Right ventricle myocardium superior (tissue), 1 donor: ENCODE measurements around the gene SSR1. TPM values are rescaled to one million over a fixed set of nuclear protein-coding genes. Genes with fewer than 3 reads are reported as not detected.
A peak's percentile ranks its signal among the peaks of the same experiment; 100 is the strongest.
"Not testable (repeated sequence)": the region's sequence is repeated elsewhere in the genome, so short reads cannot be mapped to it uniquely, and the experiment has no call there.

Source experiments
- ATAC-seq: fragments of 200-7000 bp; cut with Tn5 transposase; one replicate; pipeline ENCODE4 v1.9.1; 2020; ENCODE audit warnings: mild to moderate bottlenecking; ENCODE audit not compliant: poor library complexity
- DNase-seq: peaks from one replicate; pipeline ENCODE4 v3.0.0-alpha.2; 2020
- intact Hi-C: fragments of 100-400 bp; cut with DNase I; formaldehyde crosslinking; loops from one replicate; pipeline ENCODE4 v1.11.2; 2022
- long read RNA-seq: library from polyadenylated mRNA; unstranded; transcript quantifications from one replicate; pipeline ENCODE4 v2.0.0, GENCODE V29; 2021
- total RNA-seq: library from RNA; stranded (reverse); fragmentation: NEBNext Ultra II Directional; extraction: Animal tissue kit (Norgen Biotek cat#: 25700); gene quantifications from one replicate; pipeline ENCODE4 v1.2.1, GENCODE V29; 2021
- donor health status: DM: no; HTN: yes; CAD: no; lungs with severe emphysema.

The SSR1 gene
- 47.5 TPM for total RNA-seq
- long read RNA-seq, full-length matches to known transcripts, result 60 of 68 reads
- long read RNA-seq, partial matches to known transcripts, result 0 of 68 reads
- long read RNA-seq, other reads (novel, unspliced or antisense), result 8 of 68 reads

GRCh38 chr6:7312616-7313504 lies at the start of gene SSR1:
TSS of gene SSR1 (minus strand) at chr6:7313199. CDS start at chr6:7313120, 79 bp downstream.
- ATAC-seq, result peak; percentile 100
- peak; percentile 99 for DNase-seq
- intact Hi-C loops, result loop anchor here (2.0 to 10.0 kb wide), 2 partner anchors 78 to 302 kb away; no protein-coding TSS in a partner anchor

- DNase-seq, ATAC-seq, intact Hi-C loops: not testable (repeated sequence)
These were observed 38.9 kb upstream of the SSR1 start for GRCh38 chr6:7351916-7352315.

- DNase-seq, ATAC-seq, intact Hi-C loops: not testable (repeated sequence)
These were observed 37.6 kb upstream of the SSR1 start for GRCh38 chr6:7350591-7350990.

- intact Hi-C loops, DNase-seq, ATAC-seq: not testable (repeated sequence)
These were observed 34.6 kb upstream of the SSR1 start for GRCh38 chr6:7347551-7347997.

- intact Hi-C loops, ATAC-seq, DNase-seq: not testable (repeated sequence)
These were observed 31.9 kb upstream of the SSR1 start for GRCh38 chr6:7344773-7345450.

GRCh38 chr6:7343546-7344475 lies 30.8 kb upstream of the SSR1 start:
- DNase-seq (no peak), ATAC-seq (no peak)
- intact Hi-C loops, result no loop called here

GRCh38 chr6:7341989-7342742 lies 29.2 kb upstream of the SSR1 start:
- DNase-seq, result no peak
- intact Hi-C loops, result no loop called here
- ATAC-seq, result peak; percentile 79

GRCh38 chr6:7341271-7341670 lies 28.3 kb upstream of the SSR1 start:
- DNase-seq (no peak), ATAC-seq (no peak)
- intact Hi-C loops, result no loop called here

GRCh38 chr6:7339007-7339732 lies 26.2 kb upstream of the SSR1 start:
- intact Hi-C loops, ATAC-seq, DNase-seq: not testable (repeated sequence)

- intact Hi-C loops, result no loop called here
- DNase-seq (no peak), ATAC-seq (no peak)
These were observed 25.0 kb upstream of the SSR1 start for GRCh38 chr6:7338031-7338430.

GRCh38 chr6:7335519-7335918 lies 22.5 kb upstream of the SSR1 start:
- ATAC-seq (no peak), DNase-seq (no peak)
- intact Hi-C loops, result no loop called here

- no peak for DNase-seq
- intact Hi-C loops, result no loop called here
- ATAC-seq, result no peak
These were observed 21.7 kb upstream of the SSR1 start for GRCh38 chr6:7334685-7335084.

- DNase-seq (no peak), ATAC-seq (no peak)
- intact Hi-C loops, result no loop called here
These were observed 19.2 kb upstream of the SSR1 start for GRCh38 chr6:7332090-7332745.

GRCh38 chr6:7331452-7331851 lies 18.5 kb upstream of the SSR1 start:
- no peak for DNase-seq
- intact Hi-C loops, result no loop called here
- no peak for ATAC-seq

GRCh38 chr6:7328243-7328642 lies 15.2 kb upstream of the SSR1 start:
- intact Hi-C loops, result loop anchor here (5.0 kb wide), 1 partner anchor 49 kb away; no protein-coding TSS in a partner anchor
- DNase-seq (no peak), ATAC-seq (no peak)

GRCh38 chr6:7325750-7326149 lies 12.8 kb upstream of the SSR1 start:
- ATAC-seq, result no peak
- intact Hi-C loops, result loop anchor here (5.0 kb wide), 1 partner anchor 52 kb away; no protein-coding TSS in a partner anchor

More at GRCh38 chr6:7325750-7326149, 12.8 kb upstream of the SSR1 start:
- DNase-seq, result no peak
